Stimulated activated CD8-positive, alpha-beta memory T cell treated with anti-CD3 and anti-CD28 coated beads, Interleukin-15, amount 100 ng/mL, for 4 hours (primary cell): ENCODE measurements around the gene IDE.
"Not testable (repeated sequence)": the region's sequence is repeated elsewhere in the genome, so short reads cannot be mapped to it uniquely, and the experiment has no call there.

Experiments
- DNase-seq, 2 donors: peaks; one replicate each; pipeline ENCODE4 v3.0.0-alpha.2; 2020; ENCODE audit warnings: low read depth in 2 of 2

IDE gene

DNA sequence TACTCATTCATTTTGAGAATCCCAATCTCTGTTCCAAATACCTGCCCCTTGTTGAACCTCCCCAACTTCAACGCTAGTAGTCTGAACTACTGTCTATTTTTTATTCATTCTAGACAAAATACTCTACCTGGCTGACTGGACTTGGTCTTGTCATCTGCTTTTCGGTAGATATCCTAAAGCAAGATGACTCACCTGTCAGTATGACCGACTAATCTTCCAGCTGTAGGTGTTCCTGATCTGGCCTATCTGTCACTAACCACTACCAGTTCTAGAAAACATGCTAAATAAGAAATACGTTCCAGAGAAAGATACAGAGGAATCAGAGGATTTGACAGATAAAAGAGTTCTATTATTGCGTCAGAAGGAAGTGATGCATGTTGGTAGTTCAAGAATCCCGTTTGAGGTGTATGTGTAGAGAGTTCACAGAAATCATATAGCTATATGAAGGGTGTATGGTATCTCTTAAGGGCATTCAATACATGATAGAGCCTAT, 81.1 kb downstream of the IDE start:
- no peak for DNase-seq

DNA sequence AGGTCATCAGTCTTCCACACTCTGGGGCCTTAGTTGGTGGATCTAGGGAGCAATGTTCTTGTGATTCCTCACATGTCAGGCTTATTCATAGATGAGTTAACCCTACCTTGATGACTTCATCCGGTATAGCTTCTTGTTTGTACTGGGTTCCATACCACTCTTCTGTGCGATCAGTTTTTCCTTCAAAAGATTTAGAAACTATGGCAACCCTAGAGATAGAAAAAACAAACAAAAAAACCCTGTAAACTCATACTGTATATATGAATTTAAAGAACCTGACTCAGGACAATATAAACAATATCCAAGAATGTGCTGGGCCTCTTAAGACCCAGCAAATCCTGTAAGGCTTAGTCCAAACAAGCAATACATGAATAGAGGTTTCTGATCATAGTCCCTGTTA, 83.5 kb downstream of the IDE start:
- no peak for DNase-seq

DNA sequence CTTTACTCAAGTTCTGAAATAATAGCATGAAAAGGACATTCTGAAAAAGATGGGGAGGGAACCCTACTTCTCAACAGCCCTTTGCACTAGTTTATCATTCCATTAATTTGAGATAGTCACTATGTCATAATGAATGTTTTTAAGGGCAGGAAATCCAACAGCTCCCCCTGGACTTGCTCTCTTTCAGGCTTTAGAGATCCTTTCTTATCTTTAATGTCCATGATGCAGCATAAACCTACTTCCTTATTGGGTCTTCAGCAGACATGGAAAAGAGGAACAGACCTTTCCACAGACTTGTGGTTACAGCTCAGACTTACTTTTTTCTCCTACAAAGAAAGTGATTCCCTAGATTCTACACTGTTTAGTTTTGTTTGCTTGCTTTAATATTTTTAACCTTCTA, 87.3 kb downstream of the IDE start:
- no peak for DNase-seq

DNA sequence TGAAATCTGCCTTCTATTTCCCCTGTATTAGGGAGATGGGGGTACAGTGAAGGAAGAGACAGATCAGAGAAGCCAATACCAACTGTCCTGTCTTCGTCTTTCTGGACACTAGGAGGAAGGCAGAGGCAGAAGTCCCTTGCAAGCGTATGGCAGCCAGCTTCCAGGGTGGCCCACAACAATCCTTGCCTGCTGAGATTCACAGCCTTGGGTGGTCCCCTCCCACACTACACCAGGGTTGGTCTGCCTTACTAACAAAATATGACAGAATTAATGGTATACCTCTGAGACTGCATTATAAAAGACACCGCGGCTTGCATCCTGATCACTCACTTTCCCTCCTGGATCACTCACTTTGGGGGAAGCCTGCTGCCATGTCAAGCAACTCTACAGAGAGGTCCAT, 90.4 kb downstream of the IDE start:
- no peak for DNase-seq

DNA sequence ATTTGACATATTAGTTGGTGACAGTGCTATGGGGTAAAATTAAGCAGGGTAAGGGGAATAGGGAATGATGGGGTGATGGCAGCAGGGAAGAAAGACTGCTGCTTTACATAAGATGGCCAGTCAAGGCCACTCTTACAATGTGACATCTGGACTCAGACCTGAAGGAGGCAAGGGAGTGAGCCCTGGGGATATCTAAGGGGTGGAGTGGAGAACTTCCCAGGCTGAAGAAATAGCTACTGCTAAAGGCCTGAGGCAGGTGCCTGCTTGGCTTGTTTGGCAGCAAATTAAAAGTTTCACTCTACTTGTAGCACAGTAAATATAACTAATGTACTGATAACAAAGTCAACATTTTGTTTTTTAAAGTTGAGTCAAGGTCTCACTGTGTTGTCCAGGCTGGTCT, 93.5 kb downstream of the IDE start:
- no peak for DNase-seq

DNA sequence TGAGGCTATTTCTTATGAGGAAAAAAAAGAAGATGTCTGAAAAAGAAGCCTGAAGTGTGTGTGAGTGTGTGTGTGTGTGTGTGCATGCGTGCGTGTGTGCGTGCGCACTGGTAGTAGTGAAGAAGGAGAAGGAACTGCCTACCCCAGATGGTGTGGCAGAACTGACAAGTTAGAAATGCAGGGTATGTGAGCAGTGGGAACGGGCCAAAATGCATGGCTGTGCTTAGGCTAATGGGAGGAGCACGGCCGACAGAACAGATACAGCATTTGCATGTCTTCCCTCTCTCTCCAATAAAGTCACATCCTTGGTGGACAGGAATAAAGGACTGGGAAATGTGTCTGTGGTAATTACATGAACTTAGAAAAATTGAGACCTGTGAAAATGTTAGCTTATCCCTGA, 94.3 kb downstream of the IDE start:
- DNase-seq: no peak

DNA sequence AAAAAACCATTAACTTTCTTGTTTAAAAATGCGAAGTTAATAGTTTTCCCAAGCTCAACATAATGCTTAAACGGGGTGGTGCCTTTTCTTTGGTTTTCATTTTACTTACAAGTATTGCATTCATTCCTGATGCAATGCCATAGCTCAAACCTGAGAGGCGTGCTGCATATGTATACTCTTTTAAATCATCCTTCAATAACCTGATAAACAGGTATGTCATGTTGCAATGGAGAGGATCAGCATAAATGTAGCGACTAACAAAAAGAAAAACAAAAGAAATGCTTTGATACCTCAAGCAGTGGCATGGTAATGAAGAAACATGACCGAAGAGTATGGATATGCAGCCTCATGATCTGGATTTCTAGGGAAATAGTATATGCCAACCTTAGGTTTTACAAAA, 95.4 kb downstream of the IDE start:
- DNase-seq: no peak

DNA sequence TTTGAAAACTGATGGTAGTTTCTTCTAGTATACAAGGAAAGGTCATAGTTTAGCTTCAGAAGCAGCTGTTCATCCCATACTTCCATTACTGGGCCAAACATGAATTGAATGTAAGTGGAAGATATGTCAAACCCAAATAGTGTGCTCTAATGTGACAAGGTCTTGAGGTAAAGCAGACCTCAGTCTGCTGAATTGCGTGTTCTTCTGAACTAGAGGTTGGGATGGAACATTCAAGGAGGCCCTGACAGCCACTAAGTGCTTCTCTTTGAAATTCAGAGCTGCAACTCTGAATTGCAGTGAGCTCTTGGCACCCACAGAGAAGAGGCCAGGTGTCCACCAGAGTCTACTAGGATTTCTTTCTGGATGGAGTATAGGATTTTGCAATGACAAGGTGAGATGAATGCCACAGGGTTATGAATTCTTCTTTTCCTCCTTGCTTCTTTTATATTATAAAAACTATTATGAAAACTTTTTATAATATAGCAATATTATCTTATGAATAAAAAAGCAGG, 98.5 kb downstream of the IDE start:
- DNase-seq: no peak

DNA sequence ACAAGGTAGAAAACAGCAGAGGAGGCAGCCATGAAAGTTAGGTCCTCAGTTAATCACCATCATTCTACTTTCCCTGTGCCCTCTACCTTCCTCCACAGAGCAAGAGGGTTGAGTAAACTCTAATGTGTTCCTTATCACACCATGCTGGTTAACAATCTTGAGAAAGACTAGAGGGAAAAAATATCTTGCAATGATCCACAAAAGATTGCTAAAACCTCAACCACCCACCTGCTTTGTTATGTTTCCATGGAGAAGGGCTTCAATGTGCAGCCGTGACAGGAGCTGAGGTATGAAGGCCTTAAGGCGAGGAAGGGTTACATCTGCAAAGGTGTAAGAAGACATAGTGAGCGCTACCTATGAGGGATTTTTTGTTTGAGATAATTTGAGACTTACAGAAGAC, 103.9 kb downstream of the IDE start:
- no peak for DNase-seq

DNA sequence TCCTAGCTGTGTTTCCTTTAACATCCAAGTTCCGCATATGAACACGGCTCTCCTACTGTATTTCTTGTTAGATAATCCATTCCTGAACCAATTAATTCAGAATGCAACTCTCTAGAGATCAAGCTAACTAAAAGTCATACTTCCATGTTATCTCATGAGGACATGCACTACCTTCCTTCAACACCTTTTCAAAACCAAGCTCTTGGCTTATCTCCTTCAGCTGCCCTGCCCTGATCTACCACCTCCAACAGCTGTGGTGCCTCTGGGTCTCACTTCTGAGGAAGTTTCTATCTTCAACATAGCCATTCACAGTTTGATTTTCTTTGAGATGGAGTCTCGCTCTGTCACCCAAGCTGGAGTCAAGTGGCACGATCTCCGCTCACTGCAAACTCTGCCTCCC, 109.5 kb downstream of the IDE start:
- no peak for DNase-seq

DNA sequence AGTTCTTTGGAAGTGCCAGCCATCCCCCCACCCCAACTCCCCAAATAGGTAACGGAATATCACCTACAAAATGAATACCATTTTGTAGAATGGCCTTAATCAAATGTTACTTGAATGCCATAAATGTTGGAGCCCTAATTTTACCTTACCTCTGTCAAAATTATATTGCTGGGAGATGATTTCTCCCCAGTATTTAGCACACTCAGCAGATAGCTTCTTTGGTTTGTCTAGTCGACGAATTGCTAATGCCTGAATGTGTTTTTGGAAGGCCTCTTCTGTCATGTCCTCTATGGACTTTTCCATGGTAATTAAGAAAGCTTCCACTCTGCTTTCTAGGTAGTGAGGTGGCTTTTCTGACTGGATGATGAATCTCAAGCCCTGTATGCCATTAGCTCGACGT, 110.3 kb downstream of the IDE start:
- no peak for DNase-seq

DNA sequence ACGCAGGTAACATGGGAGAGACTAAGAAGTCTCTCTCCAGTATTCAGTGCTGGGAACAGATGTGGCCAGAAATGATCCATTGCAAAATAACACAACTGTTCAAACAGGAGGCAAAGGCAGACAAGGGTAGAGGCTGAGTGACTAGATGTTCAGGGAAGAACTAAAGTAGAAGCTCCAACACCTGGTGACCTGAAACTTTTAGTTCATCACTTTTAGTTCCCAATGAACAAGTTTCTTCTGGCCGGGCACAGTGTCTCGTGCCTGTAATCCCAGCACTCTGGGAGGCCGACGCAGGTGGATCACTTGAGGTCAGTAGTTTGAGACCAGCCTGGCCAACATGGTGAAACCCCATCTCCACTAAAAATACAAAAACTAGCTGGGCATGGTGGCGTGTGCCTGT, 118.9 kb downstream of the IDE start:
- DNase-seq: not testable (repeated sequence)

DNA sequence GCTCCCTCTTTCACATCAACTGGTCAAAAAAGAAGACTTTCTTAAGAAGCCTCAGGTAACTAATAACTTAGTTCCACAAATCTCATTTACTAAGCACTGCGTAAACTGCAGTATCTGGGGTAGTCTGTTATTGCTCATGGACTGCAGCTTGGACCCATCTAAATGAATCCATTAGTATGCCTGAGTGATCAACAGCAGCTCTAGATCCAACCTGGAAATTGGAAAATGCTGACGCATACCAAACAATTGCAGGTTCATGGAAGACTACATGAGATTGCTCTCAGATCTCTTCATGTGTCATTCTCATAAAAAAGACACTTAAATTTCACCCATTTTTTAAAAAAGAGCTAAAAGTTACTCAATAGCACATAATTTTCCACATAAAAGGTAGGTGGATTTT, 121.6 kb downstream of the IDE start:
- no peak for DNase-seq

DNA sequence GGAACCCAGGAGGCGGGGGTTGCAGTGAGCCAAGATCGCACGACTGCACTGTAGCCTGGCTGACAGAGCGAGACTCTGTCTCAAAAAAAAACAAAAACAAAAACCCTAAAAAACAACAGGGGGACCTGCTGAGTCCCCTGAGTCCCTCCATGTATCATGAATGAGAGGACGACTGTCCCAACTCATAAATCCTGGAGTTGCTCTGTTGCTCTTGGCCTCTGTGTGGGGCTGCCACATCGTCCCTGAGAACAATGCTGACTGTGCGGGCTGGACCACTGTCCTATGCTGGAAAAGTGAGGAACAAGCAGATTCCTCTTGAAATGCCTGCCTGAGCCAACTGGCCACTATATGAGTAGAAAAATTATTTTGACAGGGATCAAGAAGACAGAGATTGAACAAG, 122.5 kb downstream of the IDE start:
- no peak for DNase-seq

DNA sequence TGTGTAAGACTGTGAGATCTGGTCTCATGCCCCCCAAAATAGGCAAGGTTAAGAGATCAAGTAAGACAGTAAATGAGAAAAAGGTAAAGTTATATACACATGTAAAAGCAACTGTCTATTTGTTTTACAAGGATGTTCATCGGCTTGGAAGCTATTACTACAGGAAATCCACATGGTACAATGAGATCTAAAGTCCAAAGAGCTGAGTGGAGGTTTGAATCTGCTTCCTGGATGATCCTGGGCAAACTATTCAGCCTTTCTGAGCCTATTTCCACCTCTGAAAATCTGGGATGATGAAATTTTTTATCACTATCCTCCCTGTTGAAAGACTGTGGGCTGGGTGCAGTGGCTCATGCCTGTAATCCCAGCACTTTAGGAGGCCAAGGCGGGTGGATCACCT, 123.0 kb downstream of the IDE start:
- no peak for DNase-seq

DNA sequence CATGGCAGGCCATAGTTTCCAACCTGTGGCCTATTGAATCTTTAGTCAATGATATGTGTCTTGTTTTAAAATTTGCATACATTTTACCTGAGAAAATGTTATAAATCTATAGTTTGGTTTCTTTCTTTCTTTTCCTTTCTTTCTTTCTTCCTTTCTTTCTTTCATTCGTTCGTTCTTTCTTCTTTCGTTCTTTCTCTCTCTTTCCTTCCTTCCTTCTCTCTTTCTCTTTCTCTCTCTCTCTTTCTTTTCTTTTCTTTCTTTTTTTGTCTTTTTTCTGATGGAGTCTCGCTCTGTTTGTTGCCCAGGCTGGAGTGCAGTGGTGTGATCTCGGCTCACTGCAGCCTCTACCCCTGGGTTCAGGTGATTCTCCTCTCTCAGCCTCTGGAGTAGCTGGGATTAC, 133.3 kb downstream of the IDE start:
- no peak for DNase-seq

DNA sequence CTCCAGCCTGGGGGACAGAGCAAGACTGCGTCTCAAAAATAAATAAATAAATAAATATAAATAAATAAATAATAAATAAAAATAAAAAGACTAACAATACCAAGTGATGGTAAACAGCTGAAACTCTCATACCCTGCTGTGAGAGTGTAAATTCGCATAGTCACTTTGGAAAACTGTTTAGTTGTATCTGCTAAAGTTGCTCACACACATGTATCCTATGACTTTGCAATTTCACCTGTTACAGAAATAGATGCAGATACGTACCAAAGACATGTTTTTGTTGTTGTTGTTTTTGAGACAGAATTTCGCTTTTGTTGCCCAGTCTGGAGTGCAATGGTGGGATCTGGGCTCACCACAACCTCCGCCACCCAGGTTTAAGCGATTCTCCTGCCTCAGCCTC, 135.7 kb downstream of the IDE start:
- DNase-seq: no peak

DNA sequence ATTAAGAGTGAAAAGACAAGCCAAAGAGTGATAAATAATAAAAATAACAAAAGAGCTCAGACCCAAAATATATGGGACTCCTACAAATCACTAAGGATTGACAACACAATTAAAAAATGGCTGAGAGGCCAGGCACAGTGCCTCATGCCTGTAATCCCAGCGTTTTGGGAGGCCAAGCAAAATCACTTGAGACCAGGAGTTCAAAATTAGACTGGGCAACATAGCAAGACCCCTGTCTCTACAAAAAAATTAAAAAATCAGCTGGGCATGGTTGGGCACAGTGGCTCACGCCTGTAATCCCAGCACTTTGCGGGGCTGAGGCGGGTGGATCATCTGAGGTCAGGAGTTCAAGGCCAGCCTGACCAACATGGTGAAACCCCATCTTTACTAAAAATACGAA, 137.3 kb downstream of the IDE start:
- DNase-seq: no peak

DNA sequence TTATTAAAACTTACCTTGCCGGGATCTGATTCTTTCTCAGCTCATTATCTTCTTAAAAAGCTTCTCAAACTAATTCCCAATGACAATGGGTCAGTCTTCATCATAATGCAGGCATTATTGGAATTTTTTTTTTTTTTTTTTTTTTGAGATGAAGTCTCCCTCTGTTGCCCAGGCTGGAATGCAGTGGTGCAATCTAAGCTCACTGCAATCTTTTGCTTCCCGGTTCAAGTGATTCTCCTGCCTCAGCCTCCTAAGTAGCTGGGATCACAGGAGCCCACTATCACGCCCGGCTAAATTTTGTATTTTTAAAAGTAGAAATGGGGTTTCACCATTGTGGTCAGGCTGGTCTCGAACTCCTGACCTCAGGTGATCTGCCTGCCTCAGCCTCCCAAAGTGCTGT, 137.8 kb downstream of the IDE start:
- DNase-seq: not testable (repeated sequence)

DNA sequence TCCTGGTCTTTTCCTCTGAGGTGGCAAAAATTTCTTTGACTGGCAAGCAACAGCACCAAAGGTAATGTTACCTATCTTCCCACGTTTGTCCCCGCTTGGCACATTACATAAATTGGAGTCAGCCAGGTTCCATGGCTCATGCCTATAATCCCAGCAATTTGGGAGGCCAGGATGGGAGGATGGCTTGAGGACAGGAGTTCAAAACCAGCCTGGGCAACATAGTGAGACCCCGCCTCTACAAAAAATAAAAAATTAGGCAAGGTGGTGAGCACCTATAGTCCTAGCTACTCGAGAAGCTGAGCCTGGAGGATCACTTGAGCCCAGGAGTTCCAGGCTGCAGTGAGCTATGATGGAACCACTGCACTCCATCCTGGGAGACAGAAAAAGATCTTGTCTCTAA, 139.5 kb downstream of the IDE start:
- DNase-seq: no peak

DNA sequence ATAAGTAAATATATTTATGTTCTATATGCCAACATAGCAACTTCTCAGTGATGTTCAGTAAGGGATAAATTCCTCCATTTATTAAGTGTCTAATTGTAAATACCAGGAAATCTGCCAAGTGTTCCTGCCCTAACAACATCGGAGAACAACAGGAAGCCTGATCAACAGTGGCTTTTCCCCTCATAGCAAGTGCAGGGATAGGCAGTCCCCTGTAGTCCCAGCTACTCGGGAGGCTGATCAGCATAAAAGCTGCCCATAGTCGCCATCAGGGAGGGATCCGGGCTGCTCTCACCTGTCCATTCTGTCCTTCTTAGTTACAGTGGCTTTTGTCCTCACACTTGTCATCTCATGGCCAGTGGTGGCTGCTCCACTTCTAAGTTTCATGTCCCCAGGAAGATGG, 141.3 kb downstream of the IDE start:
- no peak for DNase-seq

DNA sequence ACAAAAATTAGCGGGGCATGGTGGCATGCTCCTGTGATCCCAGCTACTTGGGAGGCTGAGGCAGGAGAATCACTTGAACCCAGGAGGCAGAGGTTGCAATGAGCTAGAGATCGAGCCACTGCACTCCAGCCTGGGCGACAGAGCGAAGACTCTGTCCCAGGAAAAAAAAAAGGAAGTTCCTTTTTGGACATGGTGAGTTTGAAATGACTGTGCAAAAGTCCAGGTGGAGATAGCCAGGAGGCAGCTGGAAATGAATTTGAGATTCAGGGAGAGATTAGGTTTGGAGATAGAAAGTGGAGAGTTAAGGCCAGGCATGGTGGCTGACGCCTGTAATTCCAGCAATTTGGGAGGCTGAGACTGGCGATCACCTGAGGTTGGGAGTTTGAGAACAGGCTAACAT, 143.8 kb downstream of the IDE start:
- no peak for DNase-seq

DNA sequence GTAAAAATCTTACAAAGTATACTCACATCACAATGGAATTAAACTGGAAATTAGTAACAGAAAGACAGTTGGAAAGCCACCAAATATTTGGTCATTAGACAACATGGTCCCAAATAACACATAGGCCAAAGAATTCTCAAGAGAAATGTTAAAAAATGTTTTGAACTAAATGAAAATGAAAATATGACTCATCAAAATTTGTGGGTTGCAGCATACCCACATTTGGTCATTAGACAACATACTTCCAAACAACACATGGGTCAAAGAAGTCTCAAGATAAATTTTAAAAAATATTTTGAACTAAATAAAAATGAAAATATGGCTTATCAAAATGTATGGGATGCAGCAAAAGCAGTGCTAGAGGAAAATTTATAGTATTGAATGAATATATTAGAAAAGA, 152.3 kb downstream of the IDE start:
- DNase-seq: no peak

DNA sequence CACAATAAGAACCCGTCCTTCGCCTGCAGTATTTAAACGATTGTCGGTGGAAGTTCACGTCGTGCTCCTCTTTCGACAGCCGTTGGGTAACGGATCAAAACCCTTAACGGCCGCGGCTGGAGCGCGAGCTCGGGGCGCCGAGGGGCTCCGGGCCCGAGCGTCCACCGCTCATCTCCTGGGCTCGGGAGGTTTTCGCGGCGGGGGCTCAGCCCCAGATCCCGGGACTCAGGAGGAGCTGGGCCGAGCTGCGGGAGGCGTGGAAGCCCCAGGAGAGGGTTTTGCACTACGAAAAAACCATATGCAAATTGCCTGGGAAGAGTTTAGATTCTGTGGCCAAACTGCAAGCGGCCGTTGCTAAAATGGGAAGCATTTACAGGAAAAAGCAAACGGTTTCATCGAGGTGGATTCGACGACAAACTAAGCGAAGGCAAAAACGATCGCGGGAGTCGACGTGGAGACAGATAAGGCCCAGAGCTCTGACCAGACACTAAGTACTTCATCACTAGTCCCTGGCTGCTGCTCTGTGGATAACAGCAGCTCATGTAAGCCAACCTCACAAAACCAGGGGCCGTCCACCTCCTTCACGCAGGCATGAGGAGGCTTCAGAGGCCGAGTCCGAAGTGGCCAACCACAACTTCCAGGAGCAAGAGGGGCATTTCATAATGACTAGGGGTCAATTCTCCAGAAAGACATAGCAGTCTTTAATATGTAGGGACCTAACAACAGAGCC, 153.2 kb downstream of the IDE start:
- DNase-seq: no peak
